ENCODE data around the gene RAVER2. TPM values are rescaled to one million over a fixed set of nuclear protein-coding genes. Genes with fewer than 3 reads are reported as not detected.

RAVER2 gene
- total and polyA plus RNA-seq, 10 of the 15 experiments (the other 5 are each of a cell fraction or from before 2014, with no cell fraction given), result 0.09 to 0.59 (median 0.41) TPM; not detected in 2

GRCh38 chr1:64845831-64846425 is 101.1 kb downstream of the RAVER2 start (continued):
- no peak for TF ChIP-seq ZNF24 (IDR thresholded peaks at IDR 0.05)
- TF ChIP-seq ZBTB33 (IDR thresholded peaks at IDR 0.05), result no peak
- no peak for TF ChIP-seq CTCF (IDR thresholded peaks at IDR 0.05 in 2 of 3, conservative IDR thresholded peaks at IDR 0.05 in 1 of 3; ENCODE audit: control insufficient read depth in 2 of 3, extremely low read depth in 1 of 3, insufficient read depth in 1 of 3, low read depth in 3 of 3, low read length in 3 of 3)

GRCh38 chr1:64846573-64847430 is 101.9 kb downstream of the RAVER2 start:
- no peaks in the 10 kb centered on the region for H3K27me3 ChIP-seq (replicated peaks in 1 of 2; ENCODE audit: control insufficient read depth in 2 of 2, insufficient read depth in 2 of 2, low read length in 1 of 2)
- CTCF ChIA-PET, result no interaction called here
- H3K79me2 ChIP-seq (ENCODE audit: control insufficient read depth, insufficient read depth, low read length), result no peaks in the 10 kb centered on the region
- POLR2A ChIA-PET, result no interaction called here
- BruUV-seq (replicated peaks), result no TSS peak
- intact Hi-C loops (cut with micrococcal nuclease; ENCODE audit: unreplicated experiment), result no loop called here
- peaks cover 3 to 25% of the 10 kb centered on the region in 2 experiments for H3K36me3 ChIP-seq (ENCODE audit: control insufficient read depth in 2 of 2, insufficient read depth in 2 of 2, low read length in 1 of 2)
- H3K4me1 ChIP-seq (ENCODE audit: control insufficient read depth, insufficient read depth, low read length), result peaks cover 7% of the 10 kb centered on the region
- TF ChIP-seq NFYA (IDR thresholded peaks at IDR 0.05; ENCODE audit: borderline replicate concordance, low read depth, low read length) (no peak), POLR2A (IDR thresholded peaks at IDR 0.05; ENCODE audit: low read depth, low read length) (peak; percentile 41; the same call in 1 of the 2 replicates), GATAD2B (conservative IDR thresholded peaks at IDR 0.05; ENCODE audit: low read depth) (no peak), MEF2A (IDR thresholded peaks at IDR 0.05; ENCODE audit: insufficient read depth, low read depth, low read length) (no peak)
- DNase-seq (ENCODE audit: low read depth, low spot score) (no peak), FAIRE-seq (no peak), ATAC-seq (no peak)
- H3K9me3 ChIP-seq (replicated peaks; ENCODE audit: control insufficient read depth, insufficient read depth, low read length), result no peaks in the 10 kb centered on the region
- no peak overlapping the region for H3K4me2 ChIP-seq (ENCODE audit: control insufficient read depth, insufficient read depth)
- no peak overlapping the region for H3K9ac ChIP-seq (ENCODE audit: control insufficient read depth, insufficient read depth, low read length)
- 89% methylated on average over 10 of the region's 10 CpGs for WGBS (ENCODE audit: insufficient coverage, insufficient replicate concordance, low lambda C conversion rate, missing lambda C conversion rate)
- no peak overlapping the region for H2AFZ ChIP-seq (ENCODE audit: control insufficient read depth, low read depth, low read length)
- H4K20me1 ChIP-seq (ENCODE audit: control insufficient read depth, insufficient read depth), result no peaks in the 10 kb centered on the region
- SMC1A ChIA-PET (ENCODE audit: uncharacterized antibody, unreplicated experiment), result no interaction called here
- no peak overlapping the region for H3K4me3 ChIP-seq
- H3K27ac ChIP-seq (ENCODE audit: control insufficient read depth, insufficient read depth), result no peak overlapping the region
- in situ Hi-C loops (cut with MboI), result no loop called here
- RAD21 ChIA-PET (ENCODE audit: unreplicated experiment), result no interaction called here

All from GM12878 (cell line).